IMR-90 (cell line): ENCODE data around the gene BUB1. TPM values are rescaled to one million over a fixed set of nuclear protein-coding genes. Genes with fewer than 3 reads are reported as not detected.

Source experiments
- ATAC-seq: fragments of 200-7000 bp; cut with Tn5 transposase; 2 replicates; pipeline ENCODE4 v1.9.1; 2020; ENCODE audit warnings: low read depth, mild to moderate bottlenecking, moderate library complexity
- BruUV-seq: library from RNA; stranded (reverse); fragments of 400-500 nt; replicated peaks from 2 replicates; lab custom pipeline; 2021; lab: Mats Ljungman, UMichigan
- CTCF ChIA-PET: fragments of 300-600 bp; formaldehyde crosslinking; extraction: SDS; loops from one replicate; lab custom pipeline; 2021; ENCODE audit warnings: antibody characterized with exemption; lab: Yijun Ruan, JAX
- POLR2A ChIA-PET: fragments of 300-600 bp; sonication (Branson Sonifier 250); formaldehyde crosslinking; loops from one replicate; lab custom pipeline; 2022; ENCODE audit warnings: antibody characterized with exemption; ENCODE audit not compliant: unreplicated experiment; lab: Charles Lee
- DNase-seq: peaks from one replicate; pipeline ENCODE4 v3.0.0; 2013
- H2AFZ ChIP-seq: replicated peaks from 2 replicates; pipeline ENCODE3; 2013; ENCODE audit warnings: low read length, mild to moderate bottlenecking; ENCODE audit not compliant: poor library complexity
- H2AK5ac ChIP-seq: 2 replicates; pipeline ENCODE4 v1.6.1; 2013; ENCODE audit warnings: low read depth, low read length, inconsistent platforms
- H2AK9ac ChIP-seq: replicated peaks from 2 replicates; pipeline ENCODE3; 2013; ENCODE audit warnings: mild to moderate bottlenecking, low read depth, low read length, moderate library complexity; ENCODE audit not compliant: poor library complexity
- H2BK120ac ChIP-seq: 2 replicates; pipeline ENCODE4 v1.6.1; 2013; ENCODE audit warnings: low read depth, low read length, inconsistent platforms
- H2BK15ac ChIP-seq: 3 replicates; pipeline ENCODE4 v1.6.1; 2013; ENCODE audit warnings: low read depth, low read length, inconsistent platforms
- H2BK20ac ChIP-seq: 2 replicates; pipeline ENCODE4 v1.6.1; 2013; ENCODE audit warnings: low read depth, mild to moderate bottlenecking, inconsistent platforms, low read length, moderate library complexity
- H2BK5ac ChIP-seq: 2 replicates; pipeline ENCODE4 v1.6.1; 2013; ENCODE audit warnings: mild to moderate bottlenecking, low read depth, low read length, inconsistent platforms; ENCODE audit not compliant: poor library complexity, severe bottlenecking
- H3K14ac ChIP-seq: replicated peaks from 2 replicates; pipeline ENCODE4 v1.6.1; 2013; ENCODE audit warnings: low read depth, low read length, inconsistent platforms
- H3K18ac ChIP-seq: 2 replicates; pipeline ENCODE4 v1.6.1; 2013; ENCODE audit warnings: low read depth, low read length, control low read depth
- H3K23ac ChIP-seq: 2 replicates; pipeline ENCODE4 v1.6.1; 2013; ENCODE audit warnings: low read depth, low read length, inconsistent platforms
- H3K27ac ChIP-seq: 2 replicates; pipeline ENCODE4 v1.5.1; 2013; ENCODE audit warnings: mild to moderate bottlenecking, control low read depth, low read length; ENCODE audit not compliant: insufficient read depth
- H3K27me3 ChIP-seq: 2 replicates; pipeline ENCODE4 v1.6.1; 2013; ENCODE audit warnings: low read length; ENCODE audit not compliant: control insufficient read depth, insufficient read depth
- H3K36me3 ChIP-seq: 2 replicates; pipeline ENCODE4 v1.6.1; 2013; ENCODE audit warnings: low read length, mixed read lengths; ENCODE audit not compliant: control insufficient read depth, insufficient read depth
- H3K4ac ChIP-seq: 2 replicates; pipeline ENCODE4 v1.6.1; 2013; ENCODE audit warnings: low read depth, low read length, inconsistent platforms
- H3K4me1 ChIP-seq: 2 replicates; pipeline ENCODE4 v1.6.1; 2013; ENCODE audit warnings: low read length, mixed read lengths; ENCODE audit not compliant: control insufficient read depth, insufficient read depth
- H3K4me2 ChIP-seq: 2 replicates; pipeline ENCODE4 v1.6.1; 2013; ENCODE audit warnings: low read depth, mild to moderate bottlenecking, control low read depth, low read length, moderate library complexity
- H3K4me3 ChIP-seq: 2 replicates; pipeline ENCODE4 v1.5.1; 2013; ENCODE audit warnings: low read depth, mild to moderate bottlenecking, control low read depth, low read length, moderate library complexity; ENCODE audit not compliant: insufficient read depth
- H3K56ac ChIP-seq: 2 replicates; pipeline ENCODE4 v1.6.1; 2013; ENCODE audit warnings: low read length, inconsistent platforms; ENCODE audit not compliant: insufficient read depth; ENCODE audit errors: extremely low read depth
- H3K79me1 ChIP-seq, 2 experiments: 2 replicates each; pipeline ENCODE4 v1.6.1; 2013; ENCODE audit warnings: low read length in 2 of 2, inconsistent platforms in 1 of 2, low read depth in 1 of 2
- H3K9ac ChIP-seq: 2 replicates; pipeline ENCODE4 v1.6.1; 2013; ENCODE audit warnings: low read depth, low read length, control low read depth
- H3K9me1 ChIP-seq: 2 replicates; pipeline ENCODE4 v1.6.1; 2013; ENCODE audit warnings: low read length, inconsistent platforms; ENCODE audit not compliant: insufficient read depth
- H3K9me3 ChIP-seq: 2 replicates; pipeline ENCODE4 v1.6.1; 2013; ENCODE audit warnings: low read length; ENCODE audit not compliant: control insufficient read depth, insufficient read depth
- H4K20me1 ChIP-seq: 2 replicates; pipeline ENCODE4 v1.6.1; 2013; ENCODE audit warnings: low read length, inconsistent platforms; ENCODE audit not compliant: insufficient read depth
- H4K5ac ChIP-seq: 2 replicates; pipeline ENCODE4 v1.6.1; 2013; ENCODE audit warnings: mild to moderate bottlenecking, low read depth, low read length, control low read depth
- H4K8ac ChIP-seq, 2 experiments: 2 replicates each; pipeline ENCODE4 v1.6.1; 2013; ENCODE audit warnings: low read depth in 2 of 2, low read length in 2 of 2, control low read depth in 1 of 2, inconsistent platforms in 1 of 2
- H4K91ac ChIP-seq: 2 replicates; pipeline ENCODE4 v1.6.1; 2013; ENCODE audit warnings: low read depth, low read length, inconsistent platforms; ENCODE audit not compliant: insufficient read depth
- BHLHE40 ChIP-seq: fragments of 150-350 bp; IDR thresholded peaks from 2 replicates; pipeline ENCODE4 v1.6.1; 2016; ENCODE audit warnings: mild to moderate bottlenecking, low read depth, low read length
- CEBPB ChIP-seq: IDR thresholded peaks from 2 replicates; pipeline ENCODE4 v1.6.1; 2012; ENCODE audit warnings: low read depth, low read length, improper control_type of control experiment
- CHD1 ChIP-seq: IDR thresholded peaks from 2 replicates; pipeline ENCODE4 v1.6.1; 2012; ENCODE audit warnings: low read depth, low read length, improper control_type of control experiment
- FOS ChIP-seq: fragments of 150-350 bp; IDR thresholded peaks from 2 replicates; pipeline ENCODE4 v1.6.1; 2016; ENCODE audit warnings: low read depth, low read length
- MAFK ChIP-seq: IDR thresholded peaks from 2 replicates; pipeline ENCODE4 v1.6.1; 2012; ENCODE audit warnings: low read depth, low read length, improper control_type of control experiment
- MAZ ChIP-seq: IDR thresholded peaks from 2 replicates; pipeline ENCODE4 v1.6.1; 2012; ENCODE audit warnings: low read depth, mild to moderate bottlenecking, low read length, improper control_type of control experiment, moderate library complexity, borderline replicate concordance
- MXI1 ChIP-seq: IDR thresholded peaks from 2 replicates; pipeline ENCODE4 v1.6.1; 2012; ENCODE audit warnings: low read depth, mild to moderate bottlenecking, low read length, moderate library complexity, borderline replicate concordance
- NFE2L2 ChIP-seq: fragments of 150-350 bp; IDR thresholded peaks from 2 replicates; pipeline ENCODE4 v1.6.1; 2016; ENCODE audit warnings: low read depth, mild to moderate bottlenecking, low read length
- POLR2A ChIP-seq: IDR thresholded peaks from 2 replicates; pipeline ENCODE4 v1.6.1; 2012; ENCODE audit warnings: mild to moderate bottlenecking, low read depth, low read length
- RAD21 ChIP-seq: IDR thresholded peaks from 2 replicates; pipeline ENCODE4 v1.6.1; 2012; ENCODE audit warnings: low read length, improper control_type of control experiment
- RCOR1 ChIP-seq: IDR thresholded peaks from 2 replicates; pipeline ENCODE4 v1.6.1; 2012; ENCODE audit warnings: mild to moderate bottlenecking, low read length, improper control_type of control experiment; ENCODE audit not compliant: insufficient replicate concordance
- RFX5 ChIP-seq: IDR thresholded peaks from 2 replicates; pipeline ENCODE4 v1.8.0; 2012; ENCODE audit warnings: low read depth, mild to moderate bottlenecking, low read length, moderate library complexity
- SMC3 ChIP-seq: fragments of 150-350 bp; IDR thresholded peaks from 2 replicates; pipeline ENCODE4 v1.6.1; 2016; ENCODE audit warnings: low read depth, mild to moderate bottlenecking, antibody characterized with exemption, low read length, moderate library complexity
- WGBS, 2 experiments: methylation state at CpG; one replicate each; pipeline versions ENCODE4 v1.1.5 to v1.1.7; 2013; ENCODE audit warnings: missing lambda C conversion rate in 2 of 2; ENCODE audit not compliant: insufficient read length in 1 of 2; ENCODE audit errors: extremely low coverage in 2 of 2; 5-methylcytosine and 5-hydroxymethylcytosine counted together
- dilution Hi-C: fragments of 300-500 bp; cut with HindIII; formaldehyde crosslinking; loops from one replicate; pipeline ENCODE4 v1.14.3; 2018; ENCODE audit warnings: low sequenced_read_pairs; ENCODE audit not compliant: unreplicated experiment
- in situ Hi-C: fragments of 300-500 bp; cut with MboI; formaldehyde crosslinking; loops from 3 replicates; pipeline ENCODE4 v1.14.3; 2019; ENCODE audit warnings: low sequenced_read_pairs, inconsistent platforms, mixed read lengths
- intact Hi-C: fragments of 100-400 bp; cut with micrococcal nuclease; formaldehyde crosslinking; loops from 2 replicates; pipeline ENCODE4 v1.10.0; 2022
- polyA plus RNA-seq, 3 experiments: library from polyadenylated mRNA; depleted of rRNA; stranded (reverse); fragments of >200 nt; gene quantifications; 2 replicates each; pipeline ENCODE4 v1.2.3, GENCODE V29; 2012; ENCODE audit warnings: low replicate concordance in 1 of 3
- total RNA-seq: library from RNA; depleted of rRNA; stranded (reverse); fragments of >200 nt; gene quantifications from 2 replicates; pipeline ENCODE4 v1.2.3, GENCODE V29; 2012
- TF ChIP-seq, protein P1 (sequence below): fragments of 150-350 bp; IDR thresholded peaks from 2 replicates; pipeline ENCODE4 v1.6.1; 2016; ENCODE audit warnings: low read depth, mild to moderate bottlenecking, low read length, moderate library complexity, borderline replicate concordance
- TF ChIP-seq, protein P2 (sequence below): fragments of 150-350 bp; IDR thresholded peaks from 2 replicates; pipeline ENCODE4 v1.6.1; 2017; ENCODE audit warnings: mild to moderate bottlenecking, antibody characterized with exemption, low read length, low read depth
- TF ChIP-seq, protein P3 (sequence below): conservative IDR thresholded peaks from 2 replicates; pipeline ENCODE4 v1.5.1; 2012; ENCODE audit warnings: mild to moderate bottlenecking, low read depth, low read length, improper control_type of control experiment

The BUB1 gene
- total and polyA plus RNA-seq, 2 of the 4 experiments (the other 2 are of a cell fraction) = 19.6 to 43.4 TPM

DNA sequence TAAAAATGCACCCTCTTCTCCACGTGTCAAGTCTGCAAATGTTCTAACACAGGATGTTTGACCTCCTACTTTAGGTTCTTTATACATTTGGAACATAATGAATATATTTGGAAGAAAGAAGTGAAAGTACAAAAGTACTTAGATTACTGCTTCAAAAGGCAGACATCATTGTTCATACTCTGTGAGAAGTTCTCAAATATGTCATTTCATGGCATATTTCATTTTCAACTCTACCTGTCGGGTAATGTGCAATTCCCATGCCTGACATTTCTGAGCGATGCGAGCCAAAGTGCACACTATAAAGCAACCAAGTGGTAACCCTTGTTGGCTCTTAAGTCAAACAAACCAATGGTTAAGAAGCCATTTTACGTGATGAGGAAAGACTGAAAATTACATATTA, 7.0 kb downstream of the BUB1 start:
- peaks cover 10% of the 10 kb centered on the region for H3K9me1 ChIP-seq
- ATAC-seq (no peak), DNase-seq (no peak)
- no peaks in the 10 kb centered on the region for H3K9me3 ChIP-seq
- no peak overlapping the region for H3K23ac ChIP-seq
- H2BK20ac ChIP-seq = no peak overlapping the region
- no peak overlapping the region for H4K91ac ChIP-seq
- TF ChIP-seq, protein P1, sequence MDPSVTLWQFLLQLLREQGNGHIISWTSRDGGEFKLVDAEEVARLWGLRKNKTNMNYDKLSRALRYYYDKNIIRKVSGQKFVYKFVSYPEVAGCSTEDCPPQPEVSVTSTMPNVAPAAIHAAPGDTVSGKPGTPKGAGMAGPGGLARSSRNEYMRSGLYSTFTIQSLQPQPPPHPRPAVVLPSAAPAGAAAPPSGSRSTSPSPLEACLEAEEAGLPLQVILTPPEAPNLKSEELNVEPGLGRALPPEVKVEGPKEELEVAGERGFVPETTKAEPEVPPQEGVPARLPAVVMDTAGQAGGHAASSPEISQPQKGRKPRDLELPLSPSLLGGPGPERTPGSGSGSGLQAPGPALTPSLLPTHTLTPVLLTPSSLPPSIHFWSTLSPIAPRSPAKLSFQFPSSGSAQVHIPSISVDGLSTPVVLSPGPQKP = no peak
- TF ChIP-seq MAFK (no peak), CEBPB (no peak), RAD21 (no peak), POLR2A (no peak), RCOR1 (no peak), BHLHE40 (no peak), MAZ (no peak), NFE2L2 (no peak), FOS (no peak), CHD1 (no peak), MXI1 (no peak), SMC3 (no peak), RFX5 (no peak)
- TF ChIP-seq, protein P2, sequence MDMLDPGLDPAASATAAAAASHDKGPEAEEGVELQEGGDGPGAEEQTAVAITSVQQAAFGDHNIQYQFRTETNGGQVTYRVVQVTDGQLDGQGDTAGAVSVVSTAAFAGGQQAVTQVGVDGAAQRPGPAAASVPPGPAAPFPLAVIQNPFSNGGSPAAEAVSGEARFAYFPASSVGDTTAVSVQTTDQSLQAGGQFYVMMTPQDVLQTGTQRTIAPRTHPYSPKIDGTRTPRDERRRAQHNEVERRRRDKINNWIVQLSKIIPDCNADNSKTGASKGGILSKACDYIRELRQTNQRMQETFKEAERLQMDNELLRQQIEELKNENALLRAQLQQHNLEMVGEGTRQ = no peak
- TF ChIP-seq, protein P3, sequence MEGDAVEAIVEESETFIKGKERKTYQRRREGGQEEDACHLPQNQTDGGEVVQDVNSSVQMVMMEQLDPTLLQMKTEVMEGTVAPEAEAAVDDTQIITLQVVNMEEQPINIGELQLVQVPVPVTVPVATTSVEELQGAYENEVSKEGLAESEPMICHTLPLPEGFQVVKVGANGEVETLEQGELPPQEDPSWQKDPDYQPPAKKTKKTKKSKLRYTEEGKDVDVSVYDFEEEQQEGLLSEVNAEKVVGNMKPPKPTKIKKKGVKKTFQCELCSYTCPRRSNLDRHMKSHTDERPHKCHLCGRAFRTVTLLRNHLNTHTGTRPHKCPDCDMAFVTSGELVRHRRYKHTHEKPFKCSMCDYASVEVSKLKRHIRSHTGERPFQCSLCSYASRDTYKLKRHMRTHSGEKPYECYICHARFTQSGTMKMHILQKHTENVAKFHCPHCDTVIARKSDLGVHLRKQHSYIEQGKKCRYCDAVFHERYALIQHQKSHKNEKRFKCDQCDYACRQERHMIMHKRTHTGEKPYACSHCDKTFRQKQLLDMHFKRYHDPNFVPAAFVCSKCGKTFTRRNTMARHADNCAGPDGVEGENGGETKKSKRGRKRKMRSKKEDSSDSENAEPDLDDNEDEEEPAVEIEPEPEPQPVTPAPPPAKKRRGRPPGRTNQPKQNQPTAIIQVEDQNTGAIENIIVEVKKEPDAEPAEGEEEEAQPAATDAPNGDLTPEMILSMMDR = no peak
- no peak overlapping the region for H2AK5ac ChIP-seq
- no TSS peak for BruUV-seq
- H3K27ac ChIP-seq = no peak overlapping the region
- ChIA-PET CTCF (no interaction called here), POLR2A (no interaction called here)
- no CpG with 5 or more reads among the region's 5 CpGs for WGBS, 2 experiments
- intact Hi-C loops = no loop called here
- no peak overlapping the region for H4K5ac ChIP-seq
- H2AFZ ChIP-seq = no peak overlapping the region
- H3K18ac ChIP-seq = no peak overlapping the region
- no peak overlapping the region for H3K4me3 ChIP-seq
- peaks cover 12% of the 10 kb centered on the region for H3K4me1 ChIP-seq
- no peak overlapping the region for H3K4me2 ChIP-seq
- no peak overlapping the region for H3K9ac ChIP-seq
- H4K20me1 ChIP-seq = no peaks in the 10 kb centered on the region
- no peak overlapping the region for H3K14ac ChIP-seq
- no peak overlapping the region for H2BK5ac ChIP-seq
- H2BK120ac ChIP-seq = no peak overlapping the region
- no peak overlapping the region for H2BK15ac ChIP-seq
- H3K27me3 ChIP-seq = no peaks in the 10 kb centered on the region
- no peak overlapping the region for H3K4ac ChIP-seq
- dilution Hi-C loops = no loop called here
- H3K79me1 ChIP-seq = peaks cover 28 to 43% of the 10 kb centered on the region in 2 experiments
- no peaks in the 10 kb centered on the region; the same call in 1 of the 2 replicates for H3K36me3 ChIP-seq
- in situ Hi-C loops = no loop called here
- no peak overlapping the region for H4K8ac ChIP-seq
- H2AK9ac ChIP-seq = no peak overlapping the region
- no peak overlapping the region for H3K56ac ChIP-seq
